VCaP (cell line): ENCODE data around the gene EBPL.

Experiments used
- H3K27ac ChIP-seq: fragments of 450-650 bp; 2 replicates; pipeline ENCODE4 v1.5.1; 2017
- CTCF ChIP-seq: fragments of 450-650 bp; conservative IDR thresholded peaks from 2 replicates; pipeline ENCODE4 v1.5.1; 2017; ENCODE audit warnings: mild to moderate bottlenecking, moderate library complexity

Gene EBPL

GRCh38 chr13:49632156-49632555 lies 59.1 kb downstream of the EBPL start:
- TF ChIP-seq CTCF: no peak
- H3K27ac ChIP-seq: no peak overlapping the region

GRCh38 chr13:49630580-49630979 lies 60.7 kb downstream of the EBPL start:
- no peak overlapping the region for H3K27ac ChIP-seq
- TF ChIP-seq CTCF: no peak

- H3K27ac ChIP-seq: no peak overlapping the region
- no peak for TF ChIP-seq CTCF
Observed at GRCh38 chr13:49629947-49630346, 61.3 kb downstream of the EBPL start.

GRCh38 chr13:49629196-49629938 lies 61.9 kb downstream of the EBPL start:
- no peak overlapping the region for H3K27ac ChIP-seq

GRCh38 chr13:49627831-49628652 lies 63.2 kb downstream of the EBPL start, which contains the start of gene ARL11:
Gene ARL11 (plus strand): TSS chr13:49628507. CDS start chr13:49630448, 1,941 bp downstream.
- no peak for TF ChIP-seq CTCF
- no peak within 1 kb of the TSS for H3K27ac ChIP-seq

More at GRCh38 chr13:49629196-49629938, 61.9 kb downstream of the EBPL start:
- TF ChIP-seq CTCF: no peak

GRCh38 chr13:49625392-49626079 lies 65.8 kb downstream of the EBPL start:
- no peak for TF ChIP-seq CTCF
- H3K27ac ChIP-seq: no peak overlapping the region

- no peak for TF ChIP-seq CTCF
- no peak overlapping the region for H3K27ac ChIP-seq
Observed at GRCh38 chr13:49624229-49624628, 67.1 kb downstream of the EBPL start.
